GM23248 (cell line): Measurements from ENCODE around the gene TSHR. TPM values are rescaled to one million over a fixed set of nuclear protein-coding genes. Genes with fewer than 3 reads are reported as not detected.

Experiments used
- DNase-seq: peaks from one replicate; pipeline ENCODE4 v3.0.0-alpha.2; 2015
- H2AFZ ChIP-seq: fragments of 200-600 bp; sonication (generic); 2 replicates; pipeline ENCODE4 v1.6.1; 2016; ENCODE audit warnings: antibody characterized with exemption
- H3F3A ChIP-seq: fragments of 200-600 bp; sonication (generic); 2 replicates; pipeline ENCODE4 v1.6.1; 2016; ENCODE audit warnings: mild to moderate bottlenecking, antibody characterized with exemption, mixed run types; ENCODE audit not compliant: insufficient read depth
- H3K27ac ChIP-seq: fragments of 200-600 bp; sonication (generic); 2 replicates; pipeline ENCODE4 v1.5.1; 2016; ENCODE audit warnings: mild to moderate bottlenecking
- H3K27me3 ChIP-seq: fragments of 200-600 bp; sonication (generic); replicated peaks from 2 replicates; pipeline ENCODE4 v1.6.1; 2016; ENCODE audit warnings: mild to moderate bottlenecking; ENCODE audit not compliant: insufficient read depth
- H3K36me3 ChIP-seq: fragments of 200-600 bp; sonication (generic); 2 replicates; pipeline ENCODE4 v1.6.1; 2016; ENCODE audit warnings: low read depth, mild to moderate bottlenecking
- H3K4me1 ChIP-seq: fragments of 200-600 bp; sonication (generic); 2 replicates; pipeline ENCODE4 v1.6.1; 2016; ENCODE audit warnings: mild to moderate bottlenecking; ENCODE audit not compliant: insufficient read depth
- H3K4me2 ChIP-seq: fragments of 200-600 bp; sonication (generic); one replicate; pipeline ENCODE4 v1.6.1; 2016; ENCODE audit warnings: mild to moderate bottlenecking; ENCODE audit not compliant: unreplicated experiment
- H3K4me3 ChIP-seq: fragments of 200-600 bp; sonication (generic); 2 replicates; pipeline ENCODE4 v1.5.1; 2016; ENCODE audit warnings: mild to moderate bottlenecking
- H3K79me2 ChIP-seq: fragments of 200-600 bp; sonication (generic); 2 replicates; pipeline ENCODE4 v1.6.1; 2016; ENCODE audit warnings: mild to moderate bottlenecking; ENCODE audit not compliant: insufficient read depth
- H3K9ac ChIP-seq: fragments of 200-600 bp; sonication (generic); 2 replicates; pipeline ENCODE4 v1.6.1; 2016; ENCODE audit warnings: mild to moderate bottlenecking
- H3K9me2 ChIP-seq: fragments of 200-600 bp; sonication (generic); 2 replicates; pipeline ENCODE4 v1.6.1; 2016; ENCODE audit warnings: mixed run types, mild to moderate bottlenecking, moderate library complexity; ENCODE audit not compliant: insufficient read depth
- H3K9me3 ChIP-seq: fragments of 200-600 bp; sonication (generic); one replicate; pipeline ENCODE4 v1.6.1; 2017; ENCODE audit warnings: low read depth
- H4K20me1 ChIP-seq: fragments of 200-600 bp; sonication (generic); 2 replicates; pipeline ENCODE4 v1.6.0; 2016; ENCODE audit not compliant: insufficient read depth
- EZH2 ChIP-seq: fragments of 200-600 bp; sonication (generic); IDR thresholded peaks from 2 replicates; pipeline ENCODE4 v1.6.1; 2018; ENCODE audit warnings: antibody characterized with exemption, mild to moderate bottlenecking; ENCODE audit not compliant: insufficient read depth, poor library complexity, severe bottlenecking
- EZH2phosphoT487 ChIP-seq: fragments of 200-600 bp; sonication (generic); IDR thresholded peaks from 2 replicates; pipeline ENCODE4 v1.6.1; 2018; ENCODE audit warnings: antibody characterized with exemption, moderate library complexity, mild to moderate bottlenecking, low read depth; ENCODE audit not compliant: insufficient read depth
- WGBS, 2 experiments: methylation state at CpG; one replicate each; pipeline ENCODE4 v1.1.6; 2015 to 2017; ENCODE audit warnings: low lambda C conversion rate in 2 of 2, low coverage in 1 of 2; ENCODE audit errors: missing lambda C conversion rate in 2 of 2; 5-methylcytosine and 5-hydroxymethylcytosine counted together
- in situ Hi-C: fragments of 300-500 bp; cut with MboI; formaldehyde crosslinking; loops from 2 replicates; pipeline ENCODE4 v1.15.0; 2020
- polyA plus RNA-seq: library from polyadenylated mRNA; unstranded; fragments of >200 nt; fragmentation: Nextera tagmentation; extraction: Ambion mirVana; gene quantifications from 2 replicates; pipeline ENCODE4 v1.2.1, GENCODE V29; 2016
- total RNA-seq: library from RNA; depleted of rRNA; stranded (reverse); fragments of >200 nt; shearing (Covaris generic); gene quantifications from 2 replicates; pipeline ENCODE4 v1.2.3, GENCODE V29; 2014

TSHR gene
- total and polyA plus RNA-seq, 2 experiments from 2014 or later: not detected

DNA sequence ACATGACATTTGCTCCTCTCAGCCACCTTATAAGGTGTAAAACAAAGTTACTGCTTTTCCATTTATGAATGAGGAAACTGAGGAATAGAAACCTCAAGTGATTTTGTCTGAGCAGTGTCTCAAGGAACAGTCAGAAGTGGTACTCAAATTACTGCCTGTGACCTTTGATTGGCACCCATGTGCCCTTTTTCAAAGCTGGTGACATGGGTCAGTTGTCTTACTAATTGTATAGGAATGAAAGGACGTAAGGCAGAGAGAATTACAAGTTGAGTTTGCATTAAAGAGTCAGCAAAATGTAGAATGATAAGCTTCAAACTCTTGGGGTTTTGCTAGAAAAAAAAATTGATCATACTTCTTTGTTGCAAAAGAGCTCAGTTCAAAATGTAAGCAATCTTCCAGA is 136.2 kb downstream of the TSHR start:
- H3K4me3 ChIP-seq: no peak overlapping the region
- no peaks in the 10 kb centered on the region for H3F3A ChIP-seq
- H4K20me1 ChIP-seq: no peaks in the 10 kb centered on the region
- H3K4me2 ChIP-seq: no peak overlapping the region
- no peak overlapping the region for H3K9ac ChIP-seq
- no peaks in the 10 kb centered on the region for H3K9me2 ChIP-seq
- no peaks in the 10 kb centered on the region for H3K36me3 ChIP-seq
- H3K79me2 ChIP-seq: no peaks in the 10 kb centered on the region
- no peak overlapping the region for H2AFZ ChIP-seq
- H3K4me1 ChIP-seq: no peaks in the 10 kb centered on the region
- H3K27ac ChIP-seq: no peak overlapping the region
- in situ Hi-C loops: no loop called here
- no peaks in the 10 kb centered on the region for H3K9me3 ChIP-seq
- 36 to 39% methylated on average over 1 of the region's 1 CpG for WGBS, 2 experiments
- no peaks in the 10 kb centered on the region; the same call in 1 of the 2 replicates for H3K27me3 ChIP-seq
- no peak for DNase-seq
- no peak for TF ChIP-seq EZH2
- no peak for TF ChIP-seq EZH2phosphoT487

DNA sequence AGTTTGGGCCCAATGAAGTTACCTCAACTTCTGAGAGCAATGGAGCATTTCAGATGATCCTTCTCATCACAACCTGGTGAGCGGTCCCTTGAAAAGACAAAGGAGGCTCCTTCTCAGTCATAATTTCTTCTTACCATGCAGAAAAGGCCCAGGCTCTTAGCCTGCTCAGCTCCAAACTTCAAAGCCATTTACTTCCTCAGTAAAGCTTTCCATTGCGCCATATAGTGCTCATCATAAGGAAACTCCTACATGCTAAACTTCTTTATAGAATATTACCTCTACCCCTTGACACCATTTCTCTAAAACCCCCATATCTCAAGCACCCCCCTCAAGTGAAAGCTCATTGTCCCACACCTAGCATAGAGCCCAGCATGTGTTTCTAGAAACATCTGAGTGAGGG is 138.2 kb downstream of the TSHR start:
- no peaks in the 10 kb centered on the region for H3K9me3 ChIP-seq
- 77 to 89% methylated on average over 2 of the region's 2 CpGs for WGBS, 2 experiments
- H2AFZ ChIP-seq: no peak overlapping the region
- no peaks in the 10 kb centered on the region for H3K9me2 ChIP-seq
- no peaks in the 10 kb centered on the region; the same call in 1 of the 2 replicates for H3K27me3 ChIP-seq
- H3K27ac ChIP-seq: no peak overlapping the region
- H3K4me3 ChIP-seq: no peak overlapping the region
- no peak for TF ChIP-seq EZH2phosphoT487
- no peak for TF ChIP-seq EZH2
- in situ Hi-C loops: no loop called here
- DNase-seq: no peak
- H3K9ac ChIP-seq: no peak overlapping the region
- no peaks in the 10 kb centered on the region for H3K79me2 ChIP-seq
- no peaks in the 10 kb centered on the region for H4K20me1 ChIP-seq
- H3K4me2 ChIP-seq: no peak overlapping the region
- H3K36me3 ChIP-seq: no peaks in the 10 kb centered on the region
- H3K4me1 ChIP-seq: no peaks in the 10 kb centered on the region
- no peaks in the 10 kb centered on the region for H3F3A ChIP-seq

DNA sequence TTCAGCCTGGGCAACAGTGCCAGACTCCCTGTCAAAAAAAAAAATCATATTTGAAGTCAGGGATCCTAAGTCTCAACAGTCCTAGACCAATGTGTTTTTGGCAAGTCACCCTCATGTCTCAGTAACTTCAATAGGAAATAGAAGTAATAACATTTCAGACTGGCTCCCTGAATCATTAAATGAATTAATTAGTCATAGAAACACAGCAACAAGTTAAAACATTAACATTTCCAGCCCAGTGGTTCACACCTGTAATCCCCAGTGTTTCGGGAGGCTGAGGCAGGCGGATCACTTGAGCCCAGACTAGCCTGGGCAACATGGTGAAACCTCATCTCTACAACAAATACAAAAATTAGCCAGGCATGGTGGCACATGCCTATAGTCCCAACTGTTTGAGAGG is 140.1 kb downstream of the TSHR start:
- Histone ChIP-seq H3K9ac (no peak overlapping the region), H3K9me2 (no peaks in the 10 kb centered on the region), H3K4me2 (no peak overlapping the region), H3K9me3 (no peaks in the 10 kb centered on the region), H2AFZ (no peak overlapping the region), H3K36me3 (no peaks in the 10 kb centered on the region), H3K27me3 (no peaks in the 10 kb centered on the region; the same call in 1 of the 2 replicates), H3K27ac (no peak overlapping the region), H3K4me3 (no peak overlapping the region), H4K20me1 (no peaks in the 10 kb centered on the region), H3F3A (no peaks in the 10 kb centered on the region), H3K4me1 (no peaks in the 10 kb centered on the region), H3K79me2 (no peaks in the 10 kb centered on the region)
- TF ChIP-seq EZH2 (no peak), EZH2phosphoT487 (no peak)
- in situ Hi-C loops: no loop called here
- no peak for DNase-seq
- 63 to 65% methylated on average over 2 of the region's 2 CpGs for WGBS, 2 experiments

- Histone ChIP-seq H3K4me2 (no peak overlapping the region), H3K4me3 (no peak overlapping the region), H3K27ac (no peak overlapping the region), H3F3A (no peaks in the 10 kb centered on the region), H4K20me1 (no peaks in the 10 kb centered on the region), H3K9ac (no peak overlapping the region), H3K79me2 (no peaks in the 10 kb centered on the region), H3K9me2 (no peaks in the 10 kb centered on the region), H3K9me3 (no peaks in the 10 kb centered on the region), H2AFZ (no peak overlapping the region), H3K4me1 (no peaks in the 10 kb centered on the region), H3K27me3 (no peaks in the 10 kb centered on the region; the same call in 1 of the 2 replicates), H3K36me3 (no peaks in the 10 kb centered on the region)
- no peak for DNase-seq
- in situ Hi-C loops: no loop called here
- 61 to 71% methylated on average over 3 of the region's 3 CpGs for WGBS, 2 experiments
- TF ChIP-seq EZH2 (no peak), EZH2phosphoT487 (no peak)
These were observed 141.2 kb downstream of the TSHR start for GRCh38 chr14:81096656-81097055.

DNA sequence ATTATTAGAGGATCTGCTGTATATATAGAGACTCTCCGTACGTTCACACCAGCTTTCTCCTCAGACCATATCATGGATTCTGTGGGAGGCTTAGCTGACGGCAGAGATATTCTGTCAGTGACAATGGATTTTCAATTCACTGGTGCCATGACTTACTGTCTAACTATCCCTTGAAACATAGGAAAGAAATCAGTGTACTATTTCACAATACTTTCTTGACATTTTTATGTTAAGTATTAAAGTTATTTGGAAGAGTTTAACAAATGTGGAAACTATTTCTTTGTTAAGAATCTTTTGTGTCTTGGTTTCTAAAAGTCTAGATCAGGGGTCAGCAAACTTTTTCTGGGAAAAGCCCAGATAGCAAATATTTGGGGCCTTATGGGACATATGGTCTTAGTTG is 146.8 kb downstream of the TSHR start:
- no peaks in the 10 kb centered on the region for H3F3A ChIP-seq
- H3K9me3 ChIP-seq: no peaks in the 10 kb centered on the region
- H2AFZ ChIP-seq: no peak overlapping the region
- no peaks in the 10 kb centered on the region for H3K9me2 ChIP-seq
- H3K4me1 ChIP-seq: no peaks in the 10 kb centered on the region
- H3K9ac ChIP-seq: no peak overlapping the region
- no peaks in the 10 kb centered on the region for H3K36me3 ChIP-seq
- no peaks in the 10 kb centered on the region for H3K27me3 ChIP-seq
- H4K20me1 ChIP-seq: no peaks in the 10 kb centered on the region
- no peak overlapping the region for H3K4me3 ChIP-seq
- no peak overlapping the region for H3K27ac ChIP-seq
- no peak overlapping the region for H3K4me2 ChIP-seq
- TF ChIP-seq EZH2phosphoT487: no peak
- no peak for TF ChIP-seq EZH2
- DNase-seq: no peak
- no peaks in the 10 kb centered on the region for H3K79me2 ChIP-seq
- in situ Hi-C loops: no loop called here
- WGBS, 2 experiments: 48 to 65% methylated on average over 3 of the region's 3 CpGs
